Keratinocyte (primary cell): ENCODE measurements around the gene EIF2S2. TPM values are rescaled to one million over a fixed set of nuclear protein-coding genes. Genes with fewer than 3 reads are reported as not detected.

ENCODE experiments used
- DNase-seq: peaks from one replicate; pipeline ENCODE4 v3.0.0-alpha.2; 2011; ENCODE audit warnings: low read depth, missing footprints, low spot score
- FAIRE-seq: peaks from 2 replicates; lab custom pipeline; 2011; peaks lifted over from hg19 to GRCh38; lab: Jason Lieb, UNC
- H2AFZ ChIP-seq: 2 replicates; pipeline ENCODE4 v1.6.0; 2012; ENCODE audit warnings: low read length, control low read depth, inconsistent platforms; ENCODE audit not compliant: control insufficient read depth
- H3K27ac ChIP-seq: 2 replicates; pipeline ENCODE4 v1.5.1; 2011; ENCODE audit warnings: low read length; ENCODE audit not compliant: control insufficient read depth, insufficient read depth
- H3K27me3 ChIP-seq: 3 replicates; pipeline ENCODE4 v1.6.0; 2011; ENCODE audit warnings: low read length; ENCODE audit not compliant: control insufficient read depth, insufficient read depth; ENCODE audit errors: extremely low read depth
- H3K36me3 ChIP-seq, 2 experiments: 2 replicates in 1 of 2; 3 replicates in 1 of 2; pipeline ENCODE4 v1.5.1; 2011; ENCODE audit warnings: low read length in 2 of 2, mild to moderate bottlenecking in 1 of 2; ENCODE audit not compliant: control insufficient read depth in 2 of 2, insufficient read depth in 2 of 2; ENCODE audit errors: extremely low read depth in 1 of 2
- H3K4me1 ChIP-seq: 3 replicates; pipeline ENCODE4 v1.5.1; 2011; ENCODE audit warnings: low read length; ENCODE audit not compliant: control insufficient read depth, insufficient read depth; ENCODE audit errors: extremely low read depth
- H3K4me2 ChIP-seq: 3 replicates; pipeline ENCODE4 v1.6.0; 2011; ENCODE audit warnings: low read depth, low read length; ENCODE audit not compliant: control insufficient read depth, insufficient read depth; ENCODE audit errors: extremely low read depth
- H3K4me3 ChIP-seq, 3 experiments: fragments of 200-600 bp in 1 of 3; sonication (generic) in 1 of 3; 2 replicates in 2 of 3; 3 replicates in 1 of 3; pipeline ENCODE4 v1.5.1; 2011 to 2016; ENCODE audit warnings: low read length in 3 of 3, mild to moderate bottlenecking in 3 of 3, control low read depth in 2 of 3, inconsistent platforms in 1 of 3, low read depth in 1 of 3, mixed read lengths in 1 of 3, mixed run types in 1 of 3, moderate library complexity in 1 of 3; ENCODE audit not compliant: control insufficient read depth in 2 of 3, insufficient read depth in 2 of 3; ENCODE audit errors: extremely low read depth in 1 of 3
- H3K79me2 ChIP-seq: 2 replicates; pipeline ENCODE4 v1.6.0; 2012; ENCODE audit warnings: low read length; ENCODE audit not compliant: control insufficient read depth, insufficient read depth
- H3K9ac ChIP-seq: 3 replicates; pipeline ENCODE4 v1.6.0; 2011; ENCODE audit warnings: low read length; ENCODE audit not compliant: control insufficient read depth, insufficient read depth; ENCODE audit errors: extremely low read depth
- H3K9me1 ChIP-seq: 3 replicates; pipeline ENCODE4 v1.6.0; 2011; ENCODE audit warnings: low read length; ENCODE audit not compliant: control insufficient read depth, insufficient read depth; ENCODE audit errors: extremely low read depth
- H3K9me3 ChIP-seq: 2 replicates; pipeline ENCODE4 v1.5.1; 2012; ENCODE audit warnings: low read depth, low read length; ENCODE audit not compliant: control insufficient read depth
- H4K20me1 ChIP-seq: 3 replicates; pipeline ENCODE4 v1.6.0; 2011; ENCODE audit warnings: low read length; ENCODE audit not compliant: control insufficient read depth, insufficient read depth; ENCODE audit errors: extremely low read depth
- EZH2 ChIP-seq: IDR thresholded peaks from one replicate; pipeline ENCODE4 v1.6.1; 2012; ENCODE audit warnings: inconsistent platforms, mild to moderate bottlenecking, low read length, moderate library complexity
- dilution Hi-C: fragments of 300-500 bp; cut with MboI; formaldehyde crosslinking; loops from one replicate; pipeline ENCODE4 v1.7.0; 2020; ENCODE audit warnings: low sequenced_read_pairs; ENCODE audit not compliant: extremely low pct_ligation_motif_present
- polyA plus RNA-seq, 5 experiments: library from polyadenylated mRNA; depleted of rRNA in 3 of 5; stranded (reverse) in 3 of 5; stranded (forward) in 1 of 5; unstranded in 1 of 5; fragments of >200 nt; gene quantifications; 1 replicate in 1 of 5; 2 replicates in 3 of 5; 3 replicates in 1 of 5; pipeline versions ENCODE4 v1.2.1 to v1.2.3, GENCODE V29; 2011 to 2012; ENCODE audit warnings: missing spikeins in 2 of 5, low read depth in 1 of 5, low replicate concordance in 1 of 5
- TF ChIP-seq, protein P1 (sequence below), 3 experiments: IDR thresholded peaks in 1 of 3; conservative IDR thresholded peaks in 1 of 3; optimal IDR thresholded peaks in 1 of 3; 2 replicates in 2 of 3; 3 replicates in 1 of 3; pipeline versions ENCODE3 to v1.5.1; 2011; ENCODE audit warnings: low read length in 3 of 3, mild to moderate bottlenecking in 3 of 3, moderate library complexity in 2 of 3, control low read depth in 1 of 3, inconsistent platforms in 1 of 3; ENCODE audit not compliant: insufficient read depth in 2 of 3; ENCODE audit errors: extremely low read depth in 1 of 3

EIF2S2 gene
- polyA plus RNA-seq, 1 donor (not counting 4 experiments of a cell fraction or from before 2014, with no cell fraction given): 131 TPM

DNA sequence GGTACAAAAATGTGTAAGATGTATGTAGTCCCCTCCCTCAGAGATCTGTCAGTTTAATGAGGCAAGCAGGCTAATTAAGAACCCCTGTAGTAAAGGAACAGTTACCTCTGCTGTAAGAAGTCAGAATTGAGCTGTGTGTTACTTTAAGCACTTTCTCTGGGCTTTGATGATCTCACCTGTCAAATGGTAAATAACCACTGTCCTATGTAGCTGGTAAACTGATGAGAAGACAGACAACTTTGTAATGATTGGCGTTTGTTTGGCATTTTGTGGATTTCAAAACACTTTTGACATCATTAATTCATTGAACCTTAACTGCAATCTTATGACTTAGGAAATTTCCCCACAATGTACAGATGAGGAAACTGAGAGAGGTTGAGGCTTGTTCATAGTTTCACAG, 62.7 kb downstream of the EIF2S2 start:
- no peaks in the 10 kb centered on the region for H3K9me3 ChIP-seq
- DNase-seq (no peak), FAIRE-seq (no peak)
- no peak overlapping the region for H3K9ac ChIP-seq
- H3K9me1 ChIP-seq: peaks cover 4% of the 10 kb centered on the region
- dilution Hi-C loops: no loop called here
- peaks cover 7% of the 10 kb centered on the region for H4K20me1 ChIP-seq
- H3K4me3 ChIP-seq: no peak overlapping the region
- H2AFZ ChIP-seq: no peak overlapping the region
- H3K36me3 ChIP-seq: peaks cover 1 to 4% of the 10 kb centered on the region in 2 experiments
- H3K4me1 ChIP-seq: no peaks in the 10 kb centered on the region
- H3K27ac ChIP-seq: no peak overlapping the region
- H3K27me3 ChIP-seq: no peaks in the 10 kb centered on the region
- peaks cover 90% of the 10 kb centered on the region for H3K79me2 ChIP-seq
- TF ChIP-seq EZH2: no peak
- TF ChIP-seq, protein P1, sequence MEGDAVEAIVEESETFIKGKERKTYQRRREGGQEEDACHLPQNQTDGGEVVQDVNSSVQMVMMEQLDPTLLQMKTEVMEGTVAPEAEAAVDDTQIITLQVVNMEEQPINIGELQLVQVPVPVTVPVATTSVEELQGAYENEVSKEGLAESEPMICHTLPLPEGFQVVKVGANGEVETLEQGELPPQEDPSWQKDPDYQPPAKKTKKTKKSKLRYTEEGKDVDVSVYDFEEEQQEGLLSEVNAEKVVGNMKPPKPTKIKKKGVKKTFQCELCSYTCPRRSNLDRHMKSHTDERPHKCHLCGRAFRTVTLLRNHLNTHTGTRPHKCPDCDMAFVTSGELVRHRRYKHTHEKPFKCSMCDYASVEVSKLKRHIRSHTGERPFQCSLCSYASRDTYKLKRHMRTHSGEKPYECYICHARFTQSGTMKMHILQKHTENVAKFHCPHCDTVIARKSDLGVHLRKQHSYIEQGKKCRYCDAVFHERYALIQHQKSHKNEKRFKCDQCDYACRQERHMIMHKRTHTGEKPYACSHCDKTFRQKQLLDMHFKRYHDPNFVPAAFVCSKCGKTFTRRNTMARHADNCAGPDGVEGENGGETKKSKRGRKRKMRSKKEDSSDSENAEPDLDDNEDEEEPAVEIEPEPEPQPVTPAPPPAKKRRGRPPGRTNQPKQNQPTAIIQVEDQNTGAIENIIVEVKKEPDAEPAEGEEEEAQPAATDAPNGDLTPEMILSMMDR (optimal IDR thresholded peaks at IDR 0.05 in 1 of 3, IDR thresholded peaks at IDR 0.05 in 1 of 3, conservative IDR thresholded peaks at IDR 0.05 in 1 of 3; ENCODE audit: extremely low read depth in 1 of 3, insufficient read depth in 2 of 3, low read length in 3 of 3): no peak
- no peak overlapping the region for H3K4me2 ChIP-seq

DNA sequence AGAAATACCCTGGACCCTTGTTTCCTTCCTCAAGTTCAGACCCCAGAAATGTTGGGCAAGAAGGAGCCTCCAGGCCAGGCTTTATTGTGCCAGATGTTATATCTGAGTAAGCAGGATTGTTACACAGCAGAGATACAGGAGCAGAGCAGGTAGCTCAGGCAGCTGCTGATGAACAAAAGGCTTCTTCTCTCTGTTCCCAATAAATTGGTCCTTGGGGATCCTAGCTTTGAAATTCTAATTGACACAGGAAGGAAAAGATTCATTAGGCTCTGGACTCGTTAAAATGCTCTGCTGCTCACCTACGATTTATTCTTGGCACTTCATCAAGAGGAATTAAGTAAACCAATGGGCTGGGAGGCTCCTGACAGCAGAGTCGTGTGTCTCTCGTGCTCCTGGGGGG, 64.1 kb downstream of the EIF2S2 start:
- Histone ChIP-seq H2AFZ (no peak overlapping the region), H4K20me1 (peaks cover 9% of the 10 kb centered on the region), H3K27me3 (no peaks in the 10 kb centered on the region), H3K36me3 (peaks cover 1 to 4% of the 10 kb centered on the region in 2 experiments), H3K9ac (no peak overlapping the region), H3K4me3 (no peak overlapping the region), H3K9me3 (no peaks in the 10 kb centered on the region), H3K4me1 (no peaks in the 10 kb centered on the region), H3K27ac (no peak overlapping the region), H3K4me2 (no peak overlapping the region), H3K79me2 (peaks cover 91% of the 10 kb centered on the region), H3K9me1 (peaks cover 4% of the 10 kb centered on the region)
- no peak for TF ChIP-seq EZH2
- TF ChIP-seq, protein P1 (optimal IDR thresholded peaks at IDR 0.05 in 1 of 3, IDR thresholded peaks at IDR 0.05 in 1 of 3, conservative IDR thresholded peaks at IDR 0.05 in 1 of 3; ENCODE audit: extremely low read depth in 1 of 3, insufficient read depth in 2 of 3, low read length in 3 of 3): no peak
- dilution Hi-C loops: no loop called here
- DNase-seq: no peak
- FAIRE-seq: no peak
